ENCODE results near the gene GLT8D1. TPM values are rescaled to one million over a fixed set of nuclear protein-coding genes. Genes with fewer than 3 reads are reported as not detected.
"Not testable (repeated sequence)": the region's sequence is repeated elsewhere in the genome, so short reads cannot be mapped to it uniquely, and the experiment has no call there.

The GLT8D1 gene, protein sequence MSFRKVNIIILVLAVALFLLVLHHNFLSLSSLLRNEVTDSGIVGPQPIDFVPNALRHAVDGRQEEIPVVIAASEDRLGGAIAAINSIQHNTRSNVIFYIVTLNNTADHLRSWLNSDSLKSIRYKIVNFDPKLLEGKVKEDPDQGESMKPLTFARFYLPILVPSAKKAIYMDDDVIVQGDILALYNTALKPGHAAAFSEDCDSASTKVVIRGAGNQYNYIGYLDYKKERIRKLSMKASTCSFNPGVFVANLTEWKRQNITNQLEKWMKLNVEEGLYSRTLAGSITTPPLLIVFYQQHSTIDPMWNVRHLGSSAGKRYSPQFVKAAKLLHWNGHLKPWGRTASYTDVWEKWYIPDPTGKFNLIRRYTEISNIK
- 96.6 TPM for polyA plus RNA-seq (2013, experiment 1 of 2; ENCODE audit: insufficient read length)
- 99.8 TPM for polyA plus RNA-seq (2013, experiment 2 of 2; ENCODE audit: insufficient read length)

DNA sequence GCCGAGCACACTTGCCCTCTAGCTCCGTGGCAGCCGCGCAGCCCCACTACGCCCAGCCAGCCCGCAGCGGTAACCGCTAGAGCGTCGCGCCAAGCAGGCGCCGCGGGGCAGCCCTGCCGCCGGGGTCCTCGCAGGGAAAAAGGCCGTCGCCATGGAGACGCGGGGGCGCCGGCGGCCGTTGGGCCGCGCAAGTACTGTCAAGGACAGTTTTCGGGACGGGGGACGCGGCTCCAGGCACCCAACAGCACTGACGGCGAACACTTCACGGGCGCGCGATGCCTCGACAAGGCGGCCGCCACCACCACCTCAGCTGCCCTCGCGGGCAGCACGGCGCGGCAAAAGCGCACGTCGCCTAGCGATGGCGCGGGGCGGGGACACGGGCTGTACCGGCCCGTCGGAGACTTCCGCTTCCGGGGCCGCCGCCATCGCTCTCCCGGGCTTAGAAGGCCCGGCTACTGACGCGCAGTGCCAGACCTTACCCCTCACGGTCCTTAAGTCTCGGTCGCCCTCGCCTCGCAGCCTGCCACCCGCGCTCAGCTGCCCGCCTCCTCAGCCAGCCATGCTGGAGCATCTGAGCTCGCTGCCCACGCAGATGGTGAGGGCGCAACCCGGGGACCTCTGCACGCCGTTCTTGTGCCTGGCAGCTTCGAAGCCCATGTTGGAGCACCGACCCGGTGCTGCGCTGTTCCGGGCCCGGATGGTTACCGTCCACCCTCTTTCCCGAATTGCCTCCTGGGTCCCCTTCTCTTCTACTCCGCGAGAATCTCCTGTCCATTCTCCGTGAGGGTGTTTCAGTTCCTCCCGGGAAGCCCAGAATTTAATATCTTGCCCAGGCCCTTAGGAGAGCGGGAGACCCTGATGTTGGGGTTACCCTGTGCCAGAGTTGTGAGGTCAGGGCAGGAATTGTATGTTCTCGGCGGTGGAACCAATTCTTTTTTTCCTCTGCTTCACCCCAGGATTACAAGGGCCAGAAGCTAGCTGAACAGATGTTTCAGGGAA is at the start of gene GLT8D1, which contains the start of gene SPCS1:
TSS of gene GLT8D1 (minus strand) at position 104 of the 999 bp plus-strand sequence. CDS start 5,331 bp downstream, outside the sequence.
TSS of gene SPCS1 (plus strand) at position 419 of the 999 bp plus-strand sequence. CDS start at position 560, 141 bp downstream.
- peak; percentile 86 for DNase-seq

DNA sequence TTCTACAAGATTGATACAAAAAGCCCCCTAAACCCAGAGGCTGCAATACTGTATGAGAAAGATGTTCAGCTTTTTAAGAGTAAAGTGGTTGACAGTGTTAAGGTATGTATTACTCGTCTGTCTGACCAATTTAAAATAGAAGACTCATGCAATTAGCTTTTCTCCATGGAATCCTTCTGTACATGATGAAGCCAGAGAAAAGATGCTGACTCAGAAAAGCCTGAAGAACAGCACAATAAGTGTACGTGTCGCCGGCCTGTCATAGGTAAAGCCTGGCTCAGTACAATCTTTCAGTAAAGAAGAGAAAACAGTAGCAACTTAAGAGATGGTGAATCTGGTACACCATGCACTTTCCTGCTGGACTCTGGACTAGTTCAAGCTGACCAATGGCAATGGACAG is 48.8 kb upstream of the GLT8D1 start:
- peak; percentile 8 for DNase-seq

DNA sequence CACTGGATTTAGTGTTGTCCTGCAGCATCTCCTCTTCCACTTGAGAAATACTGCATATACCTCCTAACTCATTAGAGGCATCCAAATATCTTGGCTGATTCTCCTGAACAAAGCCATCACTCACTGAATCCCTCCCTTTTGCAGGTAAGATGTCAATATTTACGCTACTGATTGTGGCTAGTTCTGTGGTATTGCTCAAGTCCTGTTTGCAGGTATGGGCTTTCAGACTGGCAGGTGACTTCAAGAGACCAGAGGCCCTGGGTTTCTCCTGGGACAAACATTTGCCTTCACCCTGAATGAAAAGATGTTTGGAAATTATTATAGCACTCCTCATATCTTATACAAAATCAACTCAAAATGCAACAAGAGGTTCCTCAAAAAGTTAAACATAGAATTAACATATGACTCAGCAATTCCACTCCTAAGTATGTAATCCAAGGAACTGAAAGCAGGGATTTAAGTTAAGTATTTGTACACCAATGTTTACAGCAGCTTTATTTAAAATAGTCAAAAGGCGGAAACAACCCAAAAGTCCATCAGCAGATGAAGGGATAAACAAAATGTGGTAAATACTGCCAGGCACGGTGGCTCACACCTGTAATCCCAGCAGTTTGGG is 46.6 kb upstream of the GLT8D1 start:
- DNase-seq, result no peak

DNA sequence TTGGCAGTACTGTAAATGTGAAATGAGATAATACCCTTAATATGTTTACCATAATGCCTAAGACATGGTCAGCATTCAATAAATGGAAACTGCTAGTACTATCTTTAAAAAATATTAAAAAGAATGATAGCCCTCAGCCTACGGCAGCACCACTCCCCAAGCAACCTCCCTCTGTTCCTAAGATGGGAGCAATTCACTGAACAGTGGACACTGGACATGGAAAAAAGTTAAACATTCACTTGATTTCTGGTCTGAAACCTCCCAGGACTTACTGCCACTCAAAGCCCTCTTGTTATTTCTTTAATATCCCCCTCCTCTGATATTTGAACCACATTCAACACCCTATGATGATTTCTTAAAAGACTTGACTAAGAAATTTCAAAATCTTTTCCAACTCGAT is 38.1 kb upstream of the GLT8D1 start:
- no peak for DNase-seq

DNA sequence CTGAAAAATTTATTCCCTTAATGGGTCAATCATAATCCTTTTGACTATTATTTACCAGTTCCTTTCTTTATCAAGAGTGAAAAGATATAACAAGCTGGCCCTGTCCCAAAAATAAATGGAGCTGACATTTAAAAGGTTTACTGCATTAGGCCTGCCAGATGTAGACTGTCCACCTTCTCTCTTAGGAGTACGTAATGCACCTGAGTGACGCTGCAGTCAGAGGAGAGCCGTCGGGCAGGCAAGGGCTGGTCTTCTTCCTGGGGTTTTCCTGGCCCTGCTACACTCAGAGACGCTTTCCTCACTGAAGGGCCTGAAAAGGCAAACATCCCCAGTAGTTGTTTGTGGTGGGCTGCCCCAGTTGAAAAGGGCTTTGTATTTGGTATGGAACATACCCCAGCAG is 37.6 kb upstream of the GLT8D1 start:
- no peak for DNase-seq

DNA sequence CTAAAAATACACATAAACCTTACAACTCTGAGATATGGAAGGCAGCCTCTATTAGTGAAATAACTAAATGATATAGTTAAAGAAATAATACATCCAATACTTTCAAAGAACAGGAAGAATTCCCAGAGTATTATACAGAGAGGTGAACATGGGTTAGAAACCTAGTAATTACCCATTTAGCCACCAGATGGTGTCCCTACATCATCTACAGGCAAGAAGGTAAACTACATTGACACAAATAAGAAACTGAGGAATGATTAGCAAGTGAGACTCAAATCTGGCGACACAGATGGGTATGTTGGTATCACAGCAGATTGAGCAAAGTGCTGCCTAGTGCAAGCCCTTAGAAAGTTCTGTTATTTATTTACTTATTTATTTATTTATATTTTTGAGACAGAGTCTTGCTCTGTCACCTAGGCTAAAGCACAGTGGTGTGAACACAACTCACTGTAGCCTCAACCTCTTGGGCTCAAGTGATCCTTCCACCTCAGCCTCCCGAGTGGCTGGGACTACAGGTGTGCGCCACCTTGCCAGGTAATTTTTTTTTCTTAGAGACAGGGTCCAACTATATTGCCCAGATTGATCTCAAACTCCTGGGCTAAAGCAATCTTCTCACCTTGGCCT is 36.9 kb upstream of the GLT8D1 start:
- peak; percentile 31 for DNase-seq

DNA sequence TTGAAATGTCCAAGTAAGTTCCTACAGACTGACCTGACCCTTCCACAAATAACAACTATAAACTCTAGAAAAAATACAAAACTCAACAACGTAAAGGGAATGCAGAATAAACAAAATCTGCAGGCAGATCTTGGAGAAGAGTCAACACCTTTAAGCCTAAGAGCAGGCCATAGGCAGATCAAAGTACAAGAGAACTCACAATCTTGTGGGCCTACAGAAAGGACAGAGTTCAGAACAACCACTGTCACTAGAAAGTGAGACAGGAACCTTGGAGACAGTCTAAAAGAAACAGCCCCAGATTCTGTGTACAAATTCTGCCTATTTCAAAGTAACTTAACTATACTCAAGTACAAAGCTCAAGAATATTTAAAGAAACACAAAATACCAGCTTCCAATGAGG is 34.1 kb upstream of the GLT8D1 start:
- no peak for DNase-seq

DNA sequence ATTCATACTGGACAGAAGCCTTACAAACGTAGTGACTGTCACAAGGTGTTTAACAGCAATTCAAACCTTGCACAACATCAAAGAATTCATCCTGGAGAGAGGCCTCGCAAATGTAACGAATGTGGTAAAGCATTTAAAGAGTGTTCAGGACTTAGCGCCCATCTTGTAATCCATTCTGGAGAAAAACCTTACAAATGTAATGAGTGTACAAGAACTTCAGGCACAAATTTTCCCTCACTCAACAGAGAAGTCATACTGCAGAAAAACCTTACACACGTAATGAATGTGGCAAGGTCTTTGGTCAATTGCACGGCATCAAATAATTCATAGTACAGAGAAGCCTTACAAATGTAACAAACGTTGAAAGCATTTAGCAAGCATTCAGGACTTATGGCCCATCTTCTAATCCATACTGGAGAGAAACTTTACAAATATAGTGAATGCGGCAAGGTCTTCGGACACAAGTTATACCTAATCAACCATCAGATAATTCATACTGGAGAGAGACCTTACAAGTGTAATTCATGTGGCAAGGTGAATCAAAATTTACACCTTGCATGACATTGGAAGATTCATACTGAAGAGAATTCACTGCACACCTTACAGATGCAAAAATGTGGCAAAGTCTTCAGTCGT is 27.8 kb upstream of the GLT8D1 start:
- no peak for DNase-seq

DNA sequence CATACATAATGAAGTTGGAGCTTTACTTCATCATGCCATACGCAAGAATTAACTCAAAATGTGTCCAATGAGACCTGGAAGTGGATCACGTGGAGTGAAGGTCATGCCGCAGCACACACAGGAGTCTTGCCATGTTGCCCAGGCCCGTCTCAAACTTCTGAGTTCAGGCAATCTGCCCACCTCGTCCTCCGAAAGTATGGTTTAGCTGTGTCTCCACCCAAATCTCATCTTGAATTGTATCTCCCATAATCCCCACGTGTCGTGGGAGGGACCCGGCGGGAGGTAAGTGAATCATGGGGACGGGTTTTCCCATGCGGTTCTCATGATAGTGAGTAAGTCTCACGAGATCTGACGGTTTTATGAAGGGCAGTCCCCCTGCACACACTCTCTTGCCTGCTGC is 26.0 kb upstream of the GLT8D1 start:
- DNase-seq, result no peak

DNA sequence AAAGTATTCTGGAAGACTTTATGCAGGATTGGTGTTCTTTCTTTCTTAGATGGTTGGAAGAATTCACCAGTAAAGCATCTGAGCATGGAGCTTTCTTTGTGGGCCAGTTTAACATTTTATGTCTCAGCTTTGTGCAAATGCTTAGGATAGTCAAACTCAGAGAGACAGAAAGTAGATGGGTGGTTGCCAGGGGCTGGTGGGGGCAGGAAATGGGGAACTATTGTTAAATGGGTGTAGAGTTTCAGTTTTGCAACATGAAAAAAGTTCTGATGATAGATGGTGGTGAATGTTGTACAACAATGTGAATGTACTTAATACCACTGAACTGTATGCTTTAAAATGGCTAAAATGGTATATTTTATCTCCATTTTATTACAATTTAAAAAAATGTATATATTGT is 25.1 kb upstream of the GLT8D1 start:
- DNase-seq, result no peak

DNA sequence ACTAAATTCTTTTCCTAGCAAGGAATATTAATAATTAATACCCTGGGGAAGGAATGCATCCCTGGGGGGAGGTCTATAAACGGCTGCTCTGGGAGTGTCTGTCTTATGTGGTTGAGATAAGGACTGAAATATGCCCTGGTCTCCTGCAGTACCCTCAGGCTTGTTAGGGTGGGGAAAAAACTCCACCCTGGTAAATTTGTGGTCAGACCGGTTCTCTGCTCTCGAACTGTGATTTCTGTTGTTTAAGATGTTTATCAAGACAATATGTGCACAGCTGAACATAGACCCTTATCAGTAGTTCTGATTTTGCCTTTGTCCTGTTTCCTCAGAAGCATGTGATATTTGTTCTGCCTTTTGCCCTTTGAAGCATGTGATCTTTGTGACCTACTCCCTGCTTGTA is 23.2 kb upstream of the GLT8D1 start:
- DNase-seq, result not testable (repeated sequence)

DNA sequence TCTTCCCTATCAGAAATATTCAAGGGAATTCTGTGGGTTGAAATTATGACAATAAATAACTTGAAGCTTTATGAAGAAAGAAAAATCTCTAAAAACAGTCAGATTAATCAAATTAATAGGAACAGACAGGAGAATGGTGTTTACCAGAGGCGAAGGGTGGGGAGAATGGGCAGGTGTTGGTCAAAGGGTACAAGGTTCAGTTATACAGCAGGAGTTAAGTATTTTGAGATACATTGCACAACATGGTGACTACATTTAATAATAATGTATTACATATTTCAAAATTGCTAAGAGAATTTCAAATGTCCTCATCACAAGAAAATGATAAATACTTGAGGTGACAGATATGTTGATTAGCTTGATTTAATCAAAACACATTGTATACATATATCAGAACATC is 18.9 kb upstream of the GLT8D1 start:
- DNase-seq, result no peak

DNA sequence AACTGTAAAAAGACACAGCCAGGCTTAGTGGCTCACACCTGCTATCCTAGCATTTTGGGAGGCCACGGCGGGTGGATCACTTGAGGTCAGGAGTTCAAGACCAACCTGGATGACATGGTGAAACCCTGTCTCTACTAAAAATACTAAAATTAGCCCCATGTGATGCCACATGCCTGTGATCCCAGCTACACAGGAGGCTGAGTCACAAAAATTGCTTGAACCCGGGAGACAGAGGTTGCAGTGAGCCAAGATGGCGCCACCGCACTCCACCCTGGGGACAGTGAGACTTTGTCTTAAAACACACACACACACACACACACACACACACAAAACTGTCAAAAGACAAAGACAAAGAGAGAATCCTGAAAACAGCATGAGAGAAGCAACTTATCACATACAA is 18.3 kb upstream of the GLT8D1 start:
- DNase-seq, result no peak

DNA sequence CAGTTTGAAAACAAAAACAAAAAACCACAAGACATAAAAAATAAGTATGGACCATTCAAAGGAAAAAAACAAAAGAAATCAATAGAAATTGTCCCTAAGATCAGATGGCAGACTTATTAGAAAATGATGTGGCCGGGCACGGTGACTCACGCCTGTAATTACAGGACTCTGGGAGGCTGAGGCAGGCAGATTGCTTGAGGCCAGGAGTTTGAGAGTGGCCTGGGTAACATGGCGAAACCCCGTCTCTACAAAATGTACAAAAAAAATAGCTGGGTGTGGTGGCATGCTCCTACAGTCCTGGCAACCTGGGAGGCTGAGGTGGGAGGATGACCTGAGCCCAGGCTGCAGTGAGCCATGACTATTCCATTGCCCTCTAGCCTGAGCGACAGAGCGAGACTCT is 16.9 kb upstream of the GLT8D1 start:
- no peak for DNase-seq

DNA sequence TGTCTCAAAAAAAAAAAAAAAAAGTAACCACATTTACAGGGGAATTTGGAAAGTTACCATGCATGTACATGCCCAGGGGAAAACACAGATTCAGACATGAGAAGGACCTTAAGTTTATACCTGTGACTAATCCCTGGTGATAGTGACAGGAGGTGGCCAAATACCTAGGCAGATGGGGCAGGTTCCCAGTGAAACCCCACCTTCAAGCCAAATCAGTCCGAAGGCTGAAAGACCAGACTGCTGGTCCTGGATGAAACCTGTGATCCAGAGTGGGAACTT is 16.1 kb upstream of the GLT8D1 start:
- DNase-seq, result no peak

DNA sequence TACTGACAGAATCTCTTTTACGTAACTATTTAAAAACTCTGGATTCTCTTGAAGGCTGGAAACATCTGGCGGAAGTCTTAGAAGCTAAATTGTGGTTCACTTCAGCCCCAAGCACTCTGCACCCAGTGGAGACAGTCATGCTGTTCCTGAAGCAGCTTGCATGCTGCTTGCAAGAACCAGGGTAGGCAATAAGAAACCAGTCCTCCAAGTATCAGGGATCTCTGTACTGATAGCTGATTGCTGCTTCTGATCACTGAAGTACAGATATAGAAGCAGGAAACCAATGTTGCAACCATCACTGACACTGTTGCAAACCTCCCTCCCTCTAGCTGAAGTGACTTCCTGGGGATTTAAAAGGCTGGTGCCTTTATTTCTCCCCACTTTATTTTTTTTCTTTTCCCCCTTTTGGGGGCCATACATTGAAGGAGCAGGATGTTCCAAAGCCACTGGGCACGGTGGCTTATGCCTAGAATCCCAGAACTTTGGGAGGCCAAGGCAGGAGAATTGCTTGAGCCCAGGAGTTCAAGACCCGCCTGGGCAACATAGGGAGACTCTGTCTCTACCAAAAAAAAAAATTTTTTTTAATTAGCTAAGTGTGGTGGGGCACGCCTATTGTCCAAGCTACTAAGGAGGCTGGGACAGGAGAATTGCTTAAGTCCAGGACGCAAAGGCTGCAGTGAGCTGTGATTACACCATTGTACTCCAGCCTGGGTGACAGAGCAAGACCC is 15.6 kb upstream of the GLT8D1 start:
- peak; percentile 3 for DNase-seq

DNA sequence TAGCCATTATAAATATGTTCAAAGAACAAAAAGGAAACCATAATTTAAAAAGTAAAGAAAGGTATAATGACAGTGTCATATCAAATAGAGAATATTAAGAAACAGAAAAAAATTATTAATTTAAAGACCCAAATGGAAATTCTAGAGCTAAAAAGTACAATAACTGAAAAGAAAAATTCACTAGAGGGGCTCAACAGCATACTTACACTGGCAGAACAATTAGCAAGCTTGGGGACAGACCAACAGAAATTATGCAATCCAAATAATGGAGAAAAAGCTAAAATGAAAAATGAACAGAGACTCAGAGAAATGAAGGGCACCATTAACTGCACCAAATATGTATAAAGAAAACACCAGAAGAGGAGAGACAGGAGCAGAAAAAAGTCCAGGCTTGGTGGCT is 14.0 kb upstream of the GLT8D1 start:
- DNase-seq, result no peak

DNA sequence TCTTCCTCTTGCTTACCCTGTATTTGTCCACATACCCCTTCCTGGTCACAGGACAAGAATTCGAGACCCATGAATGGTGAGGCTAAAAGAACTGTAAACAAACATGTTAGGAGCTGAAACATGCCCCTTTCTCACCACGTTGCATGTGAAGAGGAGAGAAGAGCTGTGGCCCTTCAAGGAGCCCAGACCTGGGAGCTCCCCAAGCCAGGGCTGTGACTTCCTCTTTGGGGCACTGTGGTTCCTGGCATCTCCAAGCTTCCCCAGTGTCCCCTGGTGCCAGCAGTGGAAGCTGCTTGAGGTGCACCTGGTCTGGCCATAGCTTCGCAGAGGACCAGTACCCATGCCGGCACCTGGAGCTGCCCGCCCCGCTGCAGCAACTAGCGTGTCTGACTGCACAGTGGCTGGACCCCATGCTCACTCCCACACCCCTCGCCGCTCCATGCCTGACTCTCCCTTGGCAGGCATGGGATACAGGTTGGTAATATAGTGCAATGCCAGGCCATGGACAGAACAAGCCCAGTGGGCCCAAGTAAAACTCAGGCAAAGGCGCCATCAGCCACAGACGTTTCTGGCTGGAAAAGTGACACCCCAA is 10.2 kb upstream of the GLT8D1 start:
- DNase-seq, result no peak

DNA sequence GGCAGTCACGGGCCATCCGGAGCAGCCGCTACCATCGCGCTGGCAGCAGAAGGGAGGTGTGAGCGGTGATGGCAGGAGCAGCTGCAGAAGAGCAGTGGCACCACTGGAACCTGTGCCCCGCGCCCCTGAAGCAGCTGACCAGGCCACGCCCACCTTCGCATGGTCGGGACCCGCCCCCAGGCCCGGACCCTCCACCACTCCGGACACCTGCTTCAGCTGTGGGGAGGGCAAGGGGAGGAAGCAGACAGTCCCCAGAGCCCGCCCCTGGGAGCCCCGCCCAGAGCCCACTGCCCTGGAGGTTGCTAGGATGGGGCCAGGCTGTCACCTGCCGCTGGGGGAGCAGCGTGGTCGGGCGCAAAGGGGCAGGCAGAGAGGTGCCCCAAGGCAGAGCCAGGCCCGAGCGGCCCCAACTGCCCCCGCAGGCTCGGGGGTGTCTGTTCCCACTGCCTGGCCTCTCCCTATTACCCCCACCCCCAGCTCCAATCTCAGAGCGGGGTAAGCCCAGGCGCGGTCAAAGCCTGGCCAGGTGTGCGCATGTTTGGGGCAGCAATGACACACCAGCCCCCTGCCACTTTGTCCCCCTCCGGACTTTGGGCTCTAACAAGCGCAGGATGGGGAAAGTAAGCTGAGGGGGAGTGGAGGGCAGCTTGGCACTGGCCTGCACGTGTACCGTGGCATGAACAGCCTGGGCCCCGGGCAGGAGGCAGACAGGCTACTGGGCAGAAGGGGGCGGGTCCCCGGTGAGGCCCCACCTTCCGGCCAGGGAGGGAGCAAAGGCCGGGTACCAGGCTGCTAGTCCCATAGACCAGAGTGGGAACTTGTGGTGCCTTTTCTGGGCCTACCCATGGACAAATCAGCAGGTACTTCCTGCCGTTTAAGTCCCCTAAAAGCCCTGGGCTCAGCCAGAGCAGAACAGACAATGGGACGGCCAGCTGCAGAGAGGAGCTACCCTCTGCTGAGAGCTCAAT is 9.0 kb upstream of the GLT8D1 start:
- DNase-seq, result no peak
